ENCODE data around the gene HMCES. TPM values are rescaled to one million over a fixed set of nuclear protein-coding genes. Genes with fewer than 3 reads are reported as not detected.

The HMCES gene
- total RNA-seq, 4 donors from 2014 or later: 11.3 to 32.6 (median 23.9) TPM

- H3K9me3 ChIP-seq: no peaks in the 10 kb centered on the region
- H3K36me3 ChIP-seq: peaks cover 0 to 26% (median 8%) of the 10 kb centered on the region in 4 donors
- peaks cover 19 to 37% (median 26%) of the 10 kb centered on the region in 4 donors for H3K4me1 ChIP-seq
- peak within 1 kb of the TSS; percentile 92 to 98 (median 94) for H3K4me3 ChIP-seq
- DNase-seq: peak; percentile 91
- intact Hi-C loops (cut with DNase I; ENCODE audit: low total_unique reads) (loop anchor here (10.0 kb wide), 1 partner anchor 195 kb away; no protein-coding TSS in a partner anchor), in situ Hi-C loops (cut with MboI; ENCODE audit: low pct_ligation_motif_present in 1 of 4, low pct_unique_long_range_greater_than_20kb in 1 of 4, low sequenced_read_pairs in 3 of 4) (loop anchor here in 2 of 4 donors (5.0 to 10.0 kb wide), 4 partner anchors 82 to 275 kb away; no protein-coding TSS in a partner anchor)
- 1% methylated on average over 37 of the region's 48 CpGs; no CpG with 5 or more reads in 1 of the 2 donors for WGBS, 2 donors (ENCODE audit: low coverage in 1 of 2)
- TF ChIP-seq POLR2A (IDR thresholded peaks at IDR 0.05): peak; percentile 97
- TF ChIP-seq POLR2AphosphoS5 (IDR thresholded peaks at IDR 0.05): peak; percentile 97 to 99 (median 98)
- no peak for TF ChIP-seq CTCF (IDR thresholded peaks at IDR 0.05)
- TF ChIP-seq EP300 (IDR thresholded peaks at IDR 0.05; ENCODE audit: low read depth): no peak
- H3K27ac ChIP-seq: peak within 1 kb of the TSS; percentile 86 to 94 (median 93)
- no peaks in the 10 kb centered on the region for H3K27me3 ChIP-seq
Measured at GRCh38 chr3:129249284-129250065, 29.2 kb upstream of the HMCES start, which contains the start of gene COPG1. Gene COPG1 (plus strand): TSS chr3:129249606. CDS start chr3:129249710, 104 bp downstream.

GRCh38 chr3:129252748-129253147 is 25.9 kb upstream of the HMCES start:
- intact Hi-C loops (cut with DNase I; ENCODE audit: low total_unique reads): no loop called here
- WGBS, 2 donors (ENCODE audit: low coverage in 1 of 2): 92 to 100% methylated on average over 1 to 4 of the region's 4 CpGs

GRCh38 chr3:129254536-129255230 is 24.0 kb upstream of the HMCES start:
- peaks cover 4 to 17% (median 9%) of the 10 kb centered on the region in 4 donors for H3K4me1 ChIP-seq
- H3K4me3 ChIP-seq: no peak overlapping the region
- H3K36me3 ChIP-seq: peaks cover 0 to 74% (median 34%) of the 10 kb centered on the region in 4 donors
- in situ Hi-C loops (cut with MboI; ENCODE audit: low pct_ligation_motif_present in 1 of 4, low pct_unique_long_range_greater_than_20kb in 1 of 4, low sequenced_read_pairs in 3 of 4) (no loop called here), intact Hi-C loops (cut with DNase I; ENCODE audit: low total_unique reads) (no loop called here)
- DNase-seq: no peak
- 91 to 93% methylated on average over 3 to 12 of the region's 12 CpGs for whole genome bisulfite sequencing, 2 donors (ENCODE audit: low coverage in 1 of 2)
- TF ChIP-seq EP300 (IDR thresholded peaks at IDR 0.05; ENCODE audit: low read depth) (no peak), CTCF (IDR thresholded peaks at IDR 0.05) (no peak), POLR2A (IDR thresholded peaks at IDR 0.05) (no peak), POLR2AphosphoS5 (IDR thresholded peaks at IDR 0.05) (no peak)
- H3K27ac ChIP-seq: no peak overlapping the region
- no peaks in the 10 kb centered on the region for H3K9me3 ChIP-seq
- no peaks in the 10 kb centered on the region for H3K27me3 ChIP-seq

More at GRCh38 chr3:129252748-129253147, 25.9 kb upstream of the HMCES start:
- H3K4me1 ChIP-seq: peaks cover 14 to 27% (median 18%) of the 10 kb centered on the region in 4 donors
- no peaks in the 10 kb centered on the region for H3K9me3 ChIP-seq
- no peak for DNase-seq
- H3K27ac ChIP-seq: no peak overlapping the region
- H3K27me3 ChIP-seq: no peaks in the 10 kb centered on the region
- in situ Hi-C loops (cut with MboI; ENCODE audit: low pct_ligation_motif_present in 1 of 4, low pct_unique_long_range_greater_than_20kb in 1 of 4, low sequenced_read_pairs in 3 of 4): no loop called here
- no peak overlapping the region for H3K4me3 ChIP-seq
- TF ChIP-seq POLR2AphosphoS5 (IDR thresholded peaks at IDR 0.05) (no peak), POLR2A (IDR thresholded peaks at IDR 0.05) (no peak), CTCF (IDR thresholded peaks at IDR 0.05) (no peak)
- peaks cover 0 to 59% (median 24%) of the 10 kb centered on the region in 4 donors for H3K36me3 ChIP-seq

GRCh38 chr3:129256270-129256669 is 22.4 kb upstream of the HMCES start:
- Histone ChIP-seq H3K27ac (no peak overlapping the region), H3K4me3 (no peak overlapping the region), H3K4me1 (peaks cover 0 to 10% (median 5%) of the 10 kb centered on the region in 4 donors), H3K36me3 (peaks cover 0 to 86% (median 39%) of the 10 kb centered on the region in 4 donors), H3K27me3 (no peaks in the 10 kb centered on the region), H3K9me3 (no peaks in the 10 kb centered on the region)
- in situ Hi-C loops (cut with MboI; ENCODE audit: low pct_ligation_motif_present in 1 of 4, low pct_unique_long_range_greater_than_20kb in 1 of 4, low sequenced_read_pairs in 3 of 4) (no loop called here), intact Hi-C loops (cut with DNase I; ENCODE audit: low total_unique reads) (no loop called here)
- no peak for DNase-seq
- TF ChIP-seq POLR2AphosphoS5 (IDR thresholded peaks at IDR 0.05) (no peak), EP300 (IDR thresholded peaks at IDR 0.05; ENCODE audit: low read depth) (no peak), CTCF (IDR thresholded peaks at IDR 0.05) (no peak), POLR2A (IDR thresholded peaks at IDR 0.05) (no peak)
- 97 to 98% methylated on average over 6 of the region's 6 CpGs for WGBS, 2 donors (ENCODE audit: low coverage in 1 of 2)
